Lower leg skin (tissue), 3 donors: ENCODE measurements around the gene TUBA8.

Source experiments
- CTCF ChIP-seq, 3 donors: fragments of 450-650 bp; IDR thresholded peaks; one replicate each; pipeline ENCODE4 v1.5.1; 2016; ENCODE audit warnings: antibody characterized with exemption in 3 of 3, mild to moderate bottlenecking in 3 of 3, moderate library complexity in 2 of 3
- POLR2A ChIP-seq, 2 donors: fragments of 450-650 bp; IDR thresholded peaks; one replicate each; pipeline ENCODE4 v1.6.1; 2016 to 2017; ENCODE audit warnings: antibody characterized with exemption in 2 of 2, mild to moderate bottlenecking in 1 of 2, moderate library complexity in 1 of 2

GRCh38 chr22:18062421-18062820, 48.2 kb upstream of the TUBA8 start:
- no peak for TF ChIP-seq POLR2A (IDR thresholded peaks at IDR 0.05)
- TF ChIP-seq CTCF (IDR thresholded peaks at IDR 0.05): no peak
